GM12891 (cell line): Measurements from ENCODE around the gene ZFAND3.
"Not testable (repeated sequence)": the region's sequence is repeated elsewhere in the genome, so short reads cannot be mapped to it uniquely, and the experiment has no call there.

Experiments
- DNase-seq: peaks from one replicate; pipeline ENCODE4 v3.0.0; 2011; ENCODE audit warnings: low spot score; ENCODE audit not compliant: insufficient read length
- FAIRE-seq: peaks from 2 replicates; lab custom pipeline; 2011; peaks lifted over from hg19 to GRCh38; lab: Jason Lieb, UNC
- PAX5 ChIP-seq: IDR thresholded peaks from 2 replicates; pipeline ENCODE4 v1.6.1; 2011; ENCODE audit warnings: low read length, moderate library complexity, mild to moderate bottlenecking; ENCODE audit not compliant: insufficient read depth, severe bottlenecking
- POLR2A ChIP-seq: IDR thresholded peaks from 2 replicates; pipeline ENCODE4 v1.6.1; 2011; ENCODE audit warnings: low read depth, low read length, control low read depth
- POLR2AphosphoS5 ChIP-seq: IDR thresholded peaks from 2 replicates; pipeline ENCODE4 v1.6.1; 2011; ENCODE audit warnings: low read depth, low read length, control low read depth
- POU2F2 ChIP-seq: IDR thresholded peaks from 2 replicates; pipeline ENCODE4 v1.6.1; 2011; ENCODE audit warnings: low read depth, mild to moderate bottlenecking, control low read depth, low read length, moderate library complexity
- SPI1 ChIP-seq: IDR thresholded peaks from 2 replicates; pipeline ENCODE4 v1.6.1; 2011; ENCODE audit warnings: low read depth, low read length, control low read depth
- TAF1 ChIP-seq: IDR thresholded peaks from 2 replicates; pipeline ENCODE4 v1.6.1; 2011; ENCODE audit warnings: low read depth, low read length, control low read depth

Gene ZFAND3

GRCh38 chr6:37882292-37882691, 62.8 kb downstream of the ZFAND3 start:
- TF ChIP-seq POLR2A, result no peak
- no peak for TF ChIP-seq PAX5
- TF ChIP-seq POU2F2, result no peak
- no peak for TF ChIP-seq TAF1
- DNase-seq, result no peak
- no peak for FAIRE-seq

- FAIRE-seq, result no peak
- no peak for TF ChIP-seq POU2F2
- TF ChIP-seq PAX5, result no peak
- no peak for TF ChIP-seq POLR2A
- no peak for TF ChIP-seq TAF1
- TF ChIP-seq POLR2AphosphoS5, result no peak
- TF ChIP-seq SPI1, result no peak
- DNase-seq, result no peak
These were observed 63.3 kb downstream of the ZFAND3 start for GRCh38 chr6:37882724-37883413.

DNA sequence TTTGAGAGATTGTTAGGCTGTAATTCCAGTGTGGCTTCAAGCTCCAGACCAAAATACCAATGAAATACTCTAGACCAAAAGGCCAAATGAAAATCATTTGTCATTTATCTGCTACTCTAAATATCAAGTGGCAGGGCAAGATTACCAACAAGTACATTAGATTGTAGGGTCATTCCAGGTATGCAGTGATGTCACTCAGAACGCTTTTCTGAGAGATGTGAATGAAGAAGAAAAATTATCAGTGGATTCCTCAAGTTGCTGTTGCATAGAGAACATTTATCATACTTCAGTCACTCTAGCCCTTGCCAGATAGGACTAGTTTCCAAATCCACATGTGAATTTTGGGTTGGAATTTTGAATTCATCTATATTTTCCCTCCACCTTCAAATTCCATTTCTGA, 65.0 kb downstream of the ZFAND3 start:
- FAIRE-seq (peak; percentile 16), DNase-seq (no peak)
- TF ChIP-seq TAF1, result no peak
- TF ChIP-seq PAX5, result no peak
- no peak for TF ChIP-seq SPI1
- no peak for TF ChIP-seq POU2F2
- no peak for TF ChIP-seq POLR2AphosphoS5
- no peak for TF ChIP-seq POLR2A

- DNase-seq (no peak), FAIRE-seq (no peak)
- TF ChIP-seq PAX5 (no peak), TAF1 (no peak), POU2F2 (no peak), SPI1 (no peak), POLR2A (no peak)
These were observed 69.5 kb downstream of the ZFAND3 start for GRCh38 chr6:37889051-37889450.

GRCh38 chr6:37889486-37889885, 70.0 kb downstream of the ZFAND3 start:
- FAIRE-seq, result no peak
- no peak for DNase-seq
- no peak for TF ChIP-seq SPI1
- no peak for TF ChIP-seq POLR2A
- no peak for TF ChIP-seq POU2F2
- no peak for TF ChIP-seq PAX5
- no peak for TF ChIP-seq POLR2AphosphoS5
- no peak for TF ChIP-seq TAF1

GRCh38 chr6:37891072-37891471, 71.5 kb downstream of the ZFAND3 start:
- DNase-seq (no peak), FAIRE-seq (no peak)
- TF ChIP-seq POLR2A, result no peak
- no peak for TF ChIP-seq SPI1
- no peak for TF ChIP-seq TAF1
- no peak for TF ChIP-seq PAX5
- TF ChIP-seq POU2F2, result no peak
- TF ChIP-seq POLR2AphosphoS5, result no peak

DNA sequence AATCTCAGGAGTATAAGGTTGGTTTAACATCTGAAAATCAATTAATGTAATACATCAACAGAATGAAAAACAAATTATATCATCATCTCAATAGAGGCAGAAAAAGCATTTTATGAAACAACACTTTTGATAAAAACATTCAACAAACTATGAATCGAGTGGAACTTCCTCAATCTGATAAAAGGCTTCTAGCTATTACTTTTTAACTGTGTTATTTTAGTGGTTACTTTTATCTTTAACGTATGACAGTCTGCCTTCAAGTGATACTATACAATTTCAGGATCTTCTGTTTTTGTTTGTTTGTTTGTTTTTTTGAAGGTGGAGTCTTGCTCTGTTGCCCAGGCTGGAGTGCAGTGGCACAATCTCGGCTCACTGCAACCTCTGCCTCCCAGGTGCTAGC, 73.7 kb downstream of the ZFAND3 start:
- FAIRE-seq, result no peak
- no peak for TF ChIP-seq POLR2A
- TF ChIP-seq POLR2AphosphoS5, result no peak
- TF ChIP-seq SPI1, result no peak
- no peak for TF ChIP-seq PAX5
- no peak for TF ChIP-seq POU2F2
- TF ChIP-seq TAF1, result no peak
- no peak for DNase-seq

DNA sequence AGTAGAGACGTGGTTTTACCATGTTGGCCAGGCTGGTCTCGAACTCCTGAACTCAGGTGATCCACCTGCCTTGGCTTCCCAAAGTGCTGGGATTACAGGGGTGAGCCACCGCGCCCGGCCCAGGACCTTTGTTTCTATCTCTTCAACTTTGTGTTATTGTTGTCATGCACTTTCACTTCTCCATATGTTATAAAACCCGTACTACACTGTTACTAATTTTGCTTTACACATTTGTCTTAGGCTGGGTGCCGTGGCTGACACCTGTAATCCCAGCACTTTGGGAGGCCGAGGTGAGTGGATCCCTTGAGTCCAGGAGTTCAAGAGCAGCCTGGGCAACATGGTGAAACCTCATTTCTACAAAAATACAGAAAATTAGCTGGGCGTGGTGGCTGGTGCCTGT, 74.2 kb downstream of the ZFAND3 start:
- FAIRE-seq, result peak; percentile 55
- not testable (repeated sequence) for DNase-seq
- TF ChIP-seq SPI1, result peak; percentile 82

- no peak for DNase-seq
- TF ChIP-seq POLR2AphosphoS5, result no peak
- no peak for TF ChIP-seq SPI1
- TF ChIP-seq POU2F2, result no peak
- no peak for TF ChIP-seq TAF1
- TF ChIP-seq PAX5, result no peak
- TF ChIP-seq POLR2A, result no peak
- FAIRE-seq, result no peak
These were observed 75.1 kb downstream of the ZFAND3 start for GRCh38 chr6:37894585-37894984.

DNA sequence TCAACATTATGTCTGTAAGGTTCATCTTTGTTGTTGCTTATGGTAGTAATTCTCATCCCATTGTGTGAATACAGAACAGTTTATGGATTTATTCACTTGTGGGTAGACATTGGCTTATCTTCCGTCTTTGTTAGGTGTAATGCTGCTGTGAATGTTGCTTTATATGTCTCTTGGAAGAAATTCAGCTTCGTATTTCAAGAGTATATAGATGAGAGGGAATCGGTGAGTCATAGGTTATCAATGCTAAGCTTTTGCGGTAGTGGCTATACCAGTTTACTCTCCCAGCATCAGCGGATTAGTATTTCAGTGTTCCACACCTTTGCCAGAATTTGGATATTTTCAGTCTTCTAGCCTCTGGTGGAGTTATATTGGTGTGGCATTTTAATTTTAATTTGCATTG, 77.8 kb downstream of the ZFAND3 start:
- no peak for FAIRE-seq
- DNase-seq, result no peak
- no peak for TF ChIP-seq POLR2A
- TF ChIP-seq TAF1, result no peak

DNA sequence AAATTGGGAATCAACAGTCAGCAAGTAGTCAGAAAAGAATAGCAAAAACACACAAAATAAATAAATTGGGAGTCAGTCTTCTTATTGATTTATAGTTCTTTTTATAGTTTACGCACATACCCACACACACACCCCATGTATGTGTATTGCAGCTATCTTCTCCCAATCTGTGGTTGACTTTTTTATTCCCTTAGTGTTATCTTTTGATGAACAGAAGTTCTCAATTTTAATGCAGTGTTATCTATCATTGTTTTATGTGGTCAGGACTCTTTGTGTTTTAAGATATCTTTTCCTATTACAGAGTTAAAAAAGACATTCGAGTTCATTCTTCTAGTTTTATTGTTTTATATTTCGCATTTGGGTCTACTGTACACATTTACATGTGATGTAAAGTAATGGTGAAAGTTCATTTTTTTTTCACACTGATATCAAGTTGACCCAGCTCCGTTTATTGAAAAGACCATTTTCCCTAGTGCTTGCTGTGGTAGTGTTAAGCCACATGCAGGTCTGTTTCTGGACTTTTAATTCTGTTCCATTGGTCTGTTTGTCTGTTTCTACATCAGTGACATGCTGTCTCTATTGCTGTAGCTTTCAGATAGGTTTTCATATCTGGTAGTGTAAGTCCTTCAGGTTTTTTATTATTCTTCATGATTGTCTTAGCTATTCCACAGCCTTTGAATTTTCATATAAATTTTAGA, 78.4 kb downstream of the ZFAND3 start:
- TF ChIP-seq POU2F2 (no peak), TAF1 (no peak), POLR2A (no peak), SPI1 (no peak), POLR2AphosphoS5 (no peak), PAX5 (no peak)
- FAIRE-seq (no peak), DNase-seq (no peak)
